GM10847 (cell line): ENCODE data around the gene CEBPZOS.

Experiments used
- POLR2A ChIP-seq: IDR thresholded peaks from 2 replicates; pipeline ENCODE4 v1.6.1; 2011; ENCODE audit not compliant: insufficient read length; ENCODE audit errors: extremely low read depth

The CEBPZOS gene

GRCh38 chr2:37180640-37181039 is 15.7 kb upstream of the CEBPZOS start:
- TF ChIP-seq POLR2A = no peak

DNA sequence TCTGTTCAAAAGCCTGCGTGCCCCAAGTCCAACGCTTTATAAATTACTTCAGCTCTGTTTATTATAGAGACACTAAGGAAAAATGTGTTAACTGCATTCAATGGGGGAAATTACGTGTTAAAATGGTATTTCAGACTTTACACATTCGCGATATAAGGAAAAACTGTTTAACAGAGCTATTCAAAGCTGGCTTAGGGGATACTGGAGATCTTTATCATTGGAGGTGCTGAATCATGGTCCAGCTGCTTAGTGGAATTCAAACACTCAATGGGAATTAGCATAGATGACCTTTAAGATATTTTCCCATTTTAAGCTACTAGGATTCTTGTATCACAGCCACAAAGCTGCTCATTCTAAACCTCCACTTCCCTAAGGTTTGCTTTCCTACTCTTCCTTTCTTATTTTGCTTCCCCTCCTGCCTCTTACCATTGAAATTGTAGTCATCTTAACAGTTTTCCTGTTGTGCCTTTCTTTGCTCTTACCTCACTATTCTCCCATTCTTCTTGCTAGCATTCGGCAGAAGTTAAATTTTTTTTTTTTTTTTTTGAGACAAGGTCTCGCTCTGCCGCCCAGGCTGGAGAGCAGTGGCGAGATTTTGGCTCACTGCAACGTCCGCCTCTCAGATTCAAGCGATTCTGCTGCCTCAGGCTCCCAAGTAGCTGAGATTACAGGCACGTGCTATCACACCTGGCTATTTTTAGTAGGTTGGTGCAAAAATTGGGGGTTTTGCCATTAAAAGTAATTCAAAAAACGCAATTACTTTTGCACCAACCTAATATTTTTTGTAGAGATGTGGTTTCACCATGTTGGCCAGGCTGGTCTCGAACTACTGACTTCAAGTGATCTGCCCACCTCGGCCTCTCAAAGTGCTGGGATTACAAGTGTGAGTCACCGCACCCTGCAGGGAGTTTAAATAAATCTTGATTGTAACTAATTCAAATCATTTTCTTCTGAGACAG is 14.3 kb upstream of the CEBPZOS start:
- TF ChIP-seq POLR2A = no peak

GRCh38 chr2:37188570-37188969 is 7.7 kb upstream of the CEBPZOS start, which contains the start of gene SULT6B1:
TSS of gene SULT6B1 (minus strand) at chr2:37188670. CDS start at chr2:37188640, 30 bp downstream.
- no peak for TF ChIP-seq POLR2A

DNA sequence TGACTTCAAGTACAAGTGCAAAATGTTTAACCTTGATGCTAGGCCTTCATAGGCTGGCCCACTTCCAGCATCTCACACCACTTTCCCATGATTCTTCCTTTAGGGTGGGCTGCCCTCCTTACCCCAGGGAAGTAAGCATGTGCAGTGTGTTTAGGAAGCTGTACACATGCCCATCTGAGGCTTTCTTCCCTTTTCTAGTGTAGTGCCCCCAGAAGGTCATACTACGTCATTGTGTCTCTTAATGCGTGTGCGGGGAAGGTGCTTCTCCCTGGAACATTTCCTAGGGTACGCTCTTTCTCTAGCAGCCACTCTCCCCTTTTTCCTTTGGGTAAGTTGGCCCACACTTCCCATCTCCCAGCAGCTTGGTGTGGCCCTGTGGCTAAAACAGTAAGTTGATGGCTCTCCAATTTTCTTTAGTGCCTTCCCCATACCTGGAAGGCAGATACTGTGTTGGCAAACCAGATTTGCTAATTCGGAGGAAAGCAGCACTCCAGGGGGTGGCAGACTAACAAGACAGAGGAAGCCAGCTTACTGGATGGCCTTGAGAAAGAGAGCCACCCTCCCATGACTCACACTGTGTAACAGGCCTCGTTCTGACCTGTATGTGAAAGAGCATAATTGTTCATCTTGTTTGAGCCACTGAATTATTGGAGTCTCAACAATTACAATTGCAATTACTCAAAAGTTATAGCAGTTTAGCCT is 6.7 kb upstream of the CEBPZOS start:
- TF ChIP-seq POLR2A = no peak

- TF ChIP-seq POLR2A = no peak
Observed at GRCh38 chr2:37190290-37190689, 6.0 kb upstream of the CEBPZOS start.

DNA sequence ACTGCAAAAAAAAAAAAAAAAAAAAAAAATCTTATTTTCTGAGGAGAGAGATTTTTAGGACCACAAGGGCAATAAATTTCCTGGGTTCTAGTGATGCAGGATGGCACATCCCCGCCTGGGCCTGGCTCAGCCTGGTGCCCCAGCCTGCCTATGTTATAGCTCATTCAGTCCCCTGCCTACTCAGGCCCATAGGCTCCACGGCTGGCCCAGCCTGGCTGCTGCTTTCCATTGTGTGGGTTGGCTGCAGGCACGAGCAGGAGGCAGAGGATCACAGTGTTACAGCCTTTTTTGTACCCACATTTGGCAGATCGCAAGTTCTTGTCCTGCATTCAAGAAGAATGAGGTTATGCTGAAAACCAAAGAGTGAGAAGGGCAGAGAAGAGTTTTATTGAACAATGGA is 5.0 kb upstream of the CEBPZOS start:
- TF ChIP-seq POLR2A = no peak

GRCh38 chr2:37191747-37192146 is 4.5 kb upstream of the CEBPZOS start:
- TF ChIP-seq POLR2A = no peak

- TF ChIP-seq POLR2A = no peak
Observed at GRCh38 chr2:37192551-37192950, 3.7 kb upstream of the CEBPZOS start.

GRCh38 chr2:37198681-37199065 is 2.4 kb downstream of the CEBPZOS start:
- TF ChIP-seq POLR2A = no peak

- no peak for TF ChIP-seq POLR2A
Observed at GRCh38 chr2:37201208-37201607, 4.9 kb downstream of the CEBPZOS start.

DNA sequence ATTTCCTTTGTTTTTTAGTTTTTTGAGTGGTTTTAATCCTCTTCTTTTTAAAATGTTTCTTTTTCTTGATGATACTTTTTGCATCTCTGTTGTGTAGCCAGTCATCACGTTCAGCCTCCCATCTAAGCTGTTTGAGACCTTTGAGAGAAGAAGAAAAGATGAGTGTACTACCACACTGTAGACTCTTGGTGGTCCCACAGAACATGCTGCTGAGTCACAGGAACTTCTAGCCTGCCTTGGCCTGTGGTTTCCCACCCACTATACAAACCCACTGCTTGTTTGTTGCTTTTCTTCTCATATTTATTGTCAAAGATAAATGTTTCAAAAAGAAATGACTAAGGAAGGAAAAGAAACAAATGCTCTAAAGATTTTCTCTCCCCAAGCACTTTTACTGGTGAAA is 5.5 kb downstream of the CEBPZOS start:
- no peak for TF ChIP-seq POLR2A

DNA sequence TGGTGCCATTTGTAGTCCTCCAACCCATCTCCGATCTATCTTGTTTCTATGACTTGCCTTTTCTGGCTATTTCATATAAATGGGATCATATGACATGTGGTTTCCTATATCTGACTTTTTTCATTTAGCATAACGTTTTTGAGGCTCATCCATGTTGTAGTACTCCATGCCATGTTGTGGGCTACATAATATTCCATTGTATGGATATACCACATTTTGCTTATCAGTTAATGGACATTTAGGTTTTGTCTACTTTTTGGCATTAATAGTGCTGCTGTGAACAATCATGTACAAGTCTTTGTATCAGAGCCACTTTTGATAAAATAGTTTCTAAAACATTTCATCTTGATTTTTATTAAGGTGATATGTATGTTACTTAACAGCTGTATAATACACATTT is 7.4 kb downstream of the CEBPZOS start:
- no peak for TF ChIP-seq POLR2A

- no peak for TF ChIP-seq POLR2A
Observed at GRCh38 chr2:37205689-37206341, 9.5 kb downstream of the CEBPZOS start.

DNA sequence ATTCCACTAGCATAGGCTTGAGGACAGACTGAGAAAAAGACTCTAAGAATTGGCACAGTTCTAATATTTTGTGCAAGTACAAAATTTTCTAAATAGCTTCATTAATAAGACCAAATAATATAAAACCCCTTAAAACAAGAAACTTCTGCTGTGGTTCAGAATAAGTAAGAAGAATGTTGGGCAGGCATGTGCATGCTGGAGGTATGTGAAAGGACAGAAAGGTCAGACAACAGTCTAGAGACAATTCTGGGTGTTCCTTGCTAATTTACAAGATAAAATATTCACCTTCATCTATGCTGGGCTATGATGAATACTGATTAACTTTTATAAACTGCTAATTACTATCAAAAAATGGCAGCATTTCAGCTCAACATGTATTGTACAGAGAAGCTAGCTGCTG is 14.9 kb downstream of the CEBPZOS start:
- no peak for TF ChIP-seq POLR2A

DNA sequence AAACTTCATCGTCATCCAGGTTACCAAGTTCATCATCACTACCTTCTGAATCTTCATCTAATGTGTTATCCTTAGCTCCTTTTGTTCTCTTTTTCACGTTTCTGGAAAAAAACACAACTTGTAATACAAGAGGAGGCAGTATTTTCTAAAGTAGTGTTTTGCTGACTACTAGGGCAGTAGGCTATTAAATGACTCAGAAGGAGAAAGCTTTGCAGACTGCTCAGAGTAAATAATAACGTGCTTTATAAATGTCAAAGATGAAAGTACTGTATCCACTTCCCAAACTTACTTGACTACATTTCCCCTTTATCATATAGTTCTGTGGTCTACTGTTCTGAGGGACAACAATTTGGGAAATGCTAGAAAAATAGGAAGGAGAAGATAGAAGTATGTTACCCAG is 15.6 kb downstream of the CEBPZOS start:
- no peak for TF ChIP-seq POLR2A

DNA sequence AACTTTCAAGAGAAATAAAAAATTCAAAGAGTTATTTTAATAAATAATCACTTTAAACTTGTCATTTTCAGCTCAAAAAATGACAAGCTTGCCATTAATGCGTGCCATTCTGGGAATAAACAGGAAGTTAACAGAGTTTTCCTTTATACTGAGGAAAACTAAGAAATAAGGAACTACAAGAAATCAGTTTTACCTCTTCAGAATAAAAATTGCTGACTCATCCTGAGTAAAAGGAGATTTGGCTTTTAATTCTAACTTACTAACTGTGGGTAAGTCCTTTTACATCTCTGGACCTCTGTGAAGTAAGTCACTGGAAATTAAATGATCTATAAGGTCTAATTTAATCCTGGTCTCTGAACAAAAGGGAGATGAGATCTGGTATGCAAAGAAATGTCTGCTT is 19.0 kb downstream of the CEBPZOS start:
- TF ChIP-seq POLR2A = no peak
